Stimulated activated naive CD8-positive, alpha-beta T cell treated with anti-CD3 and anti-CD28 coated beads, Interleukin-15, Interleukin-2, amounts not matched to agents 100 U/mL and 50 U/mL, for 24 hours (primary cell): ENCODE results near the gene SLC25A28.
A peak's percentile ranks its signal among the peaks of the same experiment; 100 is the strongest.
"Not testable (repeated sequence)": the region's sequence is repeated elsewhere in the genome, so short reads cannot be mapped to it uniquely, and the experiment has no call there.

Experiments used
- ATAC-seq: fragments of 150-1000 bp; cut with Tn5 transposase; one replicate; pipeline ENCODE4 v1.10.0; 2021
- DNase-seq: peaks from one replicate; pipeline ENCODE4 v3.0.0; 2021

Gene SLC25A28

DNA sequence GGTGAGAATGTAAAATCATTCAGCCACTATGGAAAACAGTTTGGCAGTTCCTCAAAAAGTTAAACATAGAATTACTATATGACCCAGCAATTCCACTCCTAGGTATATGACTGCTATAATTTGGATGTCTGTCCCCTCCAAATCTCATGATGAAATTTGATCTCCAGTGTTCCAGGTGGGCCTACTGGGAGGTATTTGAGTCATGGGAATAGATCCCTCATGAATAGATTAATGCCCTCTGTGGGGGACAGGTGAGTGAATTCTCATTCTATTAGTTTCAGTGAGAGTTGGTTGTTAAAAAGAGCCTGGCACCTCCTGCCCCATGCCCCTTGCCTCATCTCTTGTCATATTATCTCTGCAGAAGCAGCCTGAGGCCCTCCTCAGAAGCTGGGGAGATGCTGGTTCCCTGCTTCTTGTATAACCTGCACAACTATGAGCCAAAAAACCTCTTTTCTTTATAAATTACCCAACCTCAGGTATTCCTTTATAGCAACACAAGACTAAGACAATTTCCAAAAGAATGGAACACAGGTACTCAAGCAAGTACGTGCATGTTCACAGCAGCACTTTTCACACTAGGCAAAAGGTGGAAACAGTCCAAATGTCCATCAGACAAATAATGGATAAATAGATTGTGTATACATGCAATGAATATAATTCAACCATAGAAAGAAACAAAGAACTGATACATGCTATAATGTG, 8.8 kb upstream of the SLC25A28 start:
- no peak for ATAC-seq

DNA sequence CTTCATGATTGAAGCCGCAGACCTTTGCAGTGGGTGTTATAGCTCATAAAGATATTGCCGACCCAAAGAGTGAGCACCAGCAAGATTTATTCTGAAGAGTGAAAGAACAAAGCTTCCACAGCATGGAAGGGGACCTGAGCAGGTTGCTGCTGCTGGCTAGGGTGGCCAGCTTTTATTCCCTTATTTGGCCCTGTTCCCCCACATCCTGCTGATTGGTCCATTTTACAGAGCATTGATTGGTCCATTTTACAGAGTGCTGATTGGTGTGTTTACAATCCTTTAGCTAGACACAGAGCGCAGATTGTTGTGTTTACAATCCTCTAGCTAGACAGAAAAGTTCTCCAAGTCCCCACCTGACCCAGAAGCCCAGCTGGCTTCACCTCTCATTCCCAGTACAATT, 4.9 kb upstream of the SLC25A28 start:
- not testable (repeated sequence) for ATAC-seq, DNase-seq

More for the DNA sequence above, 8.8 kb upstream of the SLC25A28 start:
- DNase-seq: no peak

GRCh38 chr10:99623919-99624318, 3.7 kb upstream of the SLC25A28 start:
- DNase-seq (no peak), ATAC-seq (no peak)

DNA sequence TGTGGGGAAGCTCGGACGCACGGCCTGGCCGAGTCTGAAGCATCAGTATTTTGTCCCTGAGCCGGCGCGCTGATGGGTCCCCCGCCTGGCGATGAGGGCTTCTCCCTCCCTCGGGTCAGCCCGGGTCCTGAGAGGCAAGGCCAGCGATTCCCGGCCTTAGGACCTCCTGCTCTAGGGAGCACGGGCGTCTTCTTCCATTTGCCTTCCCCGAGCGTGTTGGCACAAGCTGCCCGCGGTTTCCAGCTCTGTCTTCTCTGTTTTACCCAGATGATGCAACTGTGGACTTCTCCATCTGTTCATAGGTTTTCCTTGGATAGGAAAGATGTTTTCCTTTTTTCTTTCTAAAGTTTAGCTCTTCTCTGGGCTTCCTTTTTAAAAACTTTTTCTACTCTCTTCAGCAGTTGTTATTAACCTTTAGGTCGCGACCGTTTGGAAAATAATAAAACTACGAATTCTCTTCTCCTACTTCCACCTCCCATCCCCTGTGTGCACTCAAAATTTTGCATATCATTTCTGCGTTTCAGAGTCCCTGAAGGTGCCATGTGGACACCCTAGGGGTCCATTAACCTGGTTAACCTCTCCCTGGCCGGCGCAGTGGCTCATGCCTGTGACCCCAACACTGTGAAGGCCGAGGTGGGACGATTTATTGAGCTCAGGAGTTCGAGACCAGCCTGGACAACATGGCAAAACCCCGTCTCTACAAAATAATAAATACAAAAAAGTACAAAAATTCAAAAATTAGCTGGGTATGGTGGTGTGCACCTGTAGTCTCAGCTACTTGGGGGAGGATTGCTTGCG, 1.4 kb upstream of the SLC25A28 start:
- ATAC-seq (no peak), DNase-seq (peak; percentile 16)

- DNase-seq (peak; percentile 88), ATAC-seq (peak; percentile 94)
Measured at GRCh38 chr10:99620711-99621453, 643 bp upstream of the SLC25A28 start.

GRCh38 chr10:99619090-99619800, 994 bp downstream of the SLC25A28 start:
- no peak for DNase-seq

GRCh38 chr10:99617696-99618095, 2.5 kb downstream of the SLC25A28 start:
- DNase-seq (no peak), ATAC-seq (no peak)

More at GRCh38 chr10:99619090-99619800, 994 bp downstream of the SLC25A28 start:
- ATAC-seq: no peak

- ATAC-seq: peak; percentile 9
Measured at GRCh38 chr10:99615426-99615825, 4.8 kb downstream of the SLC25A28 start.

DNA sequence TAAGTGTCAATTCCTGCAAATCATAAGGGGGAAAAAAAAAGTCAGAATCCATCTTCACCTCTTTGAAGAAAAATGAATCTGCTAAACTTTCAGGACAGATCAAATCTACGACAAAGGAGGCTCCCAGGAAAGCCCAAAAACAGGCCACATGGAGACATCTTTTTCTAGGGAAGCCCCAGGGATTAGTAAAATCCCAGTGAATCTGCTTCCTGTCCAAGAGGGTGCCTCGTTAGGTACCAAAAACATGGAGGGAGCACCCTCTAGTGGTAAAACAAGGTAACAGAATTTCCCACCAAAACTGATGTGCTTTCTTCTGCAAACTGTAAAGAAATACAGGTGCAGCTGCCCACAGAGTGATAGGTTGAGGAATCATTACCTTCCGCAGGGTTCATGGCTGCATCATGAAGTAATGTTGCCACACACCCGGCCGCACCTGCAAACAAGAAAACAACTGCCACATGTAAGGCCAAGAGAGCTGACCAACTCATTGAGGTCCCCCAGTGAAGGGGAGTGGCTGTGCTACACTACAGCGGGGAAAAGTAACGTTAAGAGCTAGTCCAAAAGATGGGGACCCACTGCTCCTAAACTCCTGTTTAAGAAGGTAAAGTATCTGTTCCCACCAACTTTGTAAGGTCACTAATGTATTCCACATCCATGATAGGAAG, 7.9 kb downstream of the SLC25A28 start:
- DNase-seq (peak; percentile 19), ATAC-seq (no peak)

More at GRCh38 chr10:99615426-99615825, 4.8 kb downstream of the SLC25A28 start:
- no peak for DNase-seq

DNA sequence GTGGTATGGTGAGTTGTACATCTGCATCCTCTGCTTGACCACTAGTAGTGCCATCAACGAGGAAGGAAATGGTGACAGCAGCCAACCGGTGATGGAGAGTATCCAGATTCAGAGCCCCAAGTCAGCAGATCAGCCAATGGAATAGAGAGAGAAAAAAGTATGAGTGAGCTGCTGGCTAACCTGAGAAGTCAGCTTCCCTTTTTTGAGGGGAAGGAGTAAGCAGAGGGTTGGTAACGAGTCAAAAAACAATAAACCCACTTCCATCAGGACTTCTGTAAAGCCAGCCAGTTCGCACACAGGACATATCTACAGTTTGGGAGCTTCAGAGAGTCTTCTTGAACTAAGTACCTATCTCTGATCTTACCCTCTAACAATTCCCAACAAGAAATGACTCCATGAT, 8.9 kb downstream of the SLC25A28 start:
- DNase-seq (no peak), ATAC-seq (no peak)

DNA sequence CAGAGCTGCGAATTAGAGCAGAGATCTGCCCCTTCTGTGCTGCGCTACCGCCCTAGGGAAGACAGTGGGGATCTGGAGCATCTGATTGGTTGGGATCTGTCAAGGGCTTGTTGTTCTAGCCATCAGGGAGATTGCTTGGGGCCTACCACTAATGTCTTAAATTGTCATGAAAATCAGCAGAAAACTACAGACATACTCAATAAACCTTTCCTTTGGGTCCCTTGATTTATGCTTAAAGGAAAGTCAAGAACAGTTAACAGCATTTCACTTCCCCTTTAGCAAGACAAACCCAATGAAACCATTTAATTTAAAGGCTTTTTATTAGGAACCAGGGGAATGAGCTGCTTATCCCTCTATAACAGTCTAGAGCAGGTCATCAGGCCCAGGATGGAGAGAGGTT, 10.0 kb downstream of the SLC25A28 start:
- DNase-seq: no peak
- ATAC-seq: no peak

DNA sequence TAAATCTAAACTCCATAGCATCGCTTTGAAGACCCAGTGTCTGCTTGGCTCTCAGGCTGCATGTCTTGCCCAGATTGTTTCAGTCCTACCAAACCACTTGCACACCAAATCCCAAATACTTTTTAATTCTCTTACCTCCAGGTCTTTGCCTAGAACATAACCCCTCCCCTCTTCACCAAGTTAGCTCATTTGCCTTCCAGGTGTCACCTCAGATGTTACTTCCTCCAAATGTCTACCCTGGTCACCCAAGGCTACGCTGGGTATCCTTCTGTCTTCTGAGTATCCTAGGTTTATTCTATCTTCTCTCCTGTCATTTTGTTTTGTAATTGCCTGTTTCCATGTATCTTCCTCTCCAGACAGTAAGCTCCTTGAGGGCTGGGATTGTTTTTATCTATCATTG, 11.1 kb downstream of the SLC25A28 start:
- no peak for ATAC-seq
- no peak for DNase-seq

DNA sequence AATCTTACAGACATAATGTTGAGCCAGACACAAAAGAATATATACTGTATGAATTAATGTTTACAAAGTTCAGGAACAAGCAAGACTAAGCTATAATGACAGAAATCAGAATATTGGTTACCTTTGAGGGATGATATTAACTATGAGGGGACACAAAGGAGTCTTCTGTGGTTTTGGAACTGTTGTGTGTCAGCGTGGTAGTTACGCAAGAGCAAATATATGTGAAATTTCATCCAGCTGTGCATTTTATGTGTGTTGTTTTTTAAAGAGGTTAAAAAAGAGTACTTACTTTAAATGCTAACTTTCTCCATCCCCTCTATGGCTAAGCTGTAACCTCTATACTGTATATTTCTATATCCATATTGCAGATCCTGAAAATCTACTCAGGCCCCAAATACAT, 14.9 kb downstream of the SLC25A28 start:
- DNase-seq (no peak), ATAC-seq (no peak)

GRCh38 chr10:99604862-99605261, 15.4 kb downstream of the SLC25A28 start:
- no peak for ATAC-seq

GRCh38 chr10:99598781-99599509, 21.3 kb downstream of the SLC25A28 start:
- ATAC-seq (no peak), DNase-seq (no peak)

More at GRCh38 chr10:99604862-99605261, 15.4 kb downstream of the SLC25A28 start:
- DNase-seq: no peak

DNA sequence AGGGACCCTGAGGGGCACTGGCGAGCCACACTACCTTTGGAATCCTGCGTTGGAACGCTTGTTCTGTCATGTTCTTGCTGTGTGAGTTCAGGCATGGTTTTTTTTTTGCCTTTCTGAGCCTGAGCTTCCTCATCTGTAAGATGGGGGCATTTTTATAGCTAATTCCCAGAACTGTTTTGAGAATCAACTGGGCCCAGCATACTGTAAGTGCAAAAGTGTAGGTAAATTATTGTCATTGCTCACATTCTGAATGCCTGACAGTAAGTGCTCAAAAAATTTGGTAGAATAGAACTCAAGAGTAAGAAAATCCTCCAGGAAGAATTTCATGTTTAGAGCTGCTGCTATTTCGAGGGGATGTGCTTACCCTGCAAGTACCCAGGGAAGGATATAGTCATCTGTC, 22.2 kb downstream of the SLC25A28 start:
- DNase-seq (no peak), ATAC-seq (no peak)

DNA sequence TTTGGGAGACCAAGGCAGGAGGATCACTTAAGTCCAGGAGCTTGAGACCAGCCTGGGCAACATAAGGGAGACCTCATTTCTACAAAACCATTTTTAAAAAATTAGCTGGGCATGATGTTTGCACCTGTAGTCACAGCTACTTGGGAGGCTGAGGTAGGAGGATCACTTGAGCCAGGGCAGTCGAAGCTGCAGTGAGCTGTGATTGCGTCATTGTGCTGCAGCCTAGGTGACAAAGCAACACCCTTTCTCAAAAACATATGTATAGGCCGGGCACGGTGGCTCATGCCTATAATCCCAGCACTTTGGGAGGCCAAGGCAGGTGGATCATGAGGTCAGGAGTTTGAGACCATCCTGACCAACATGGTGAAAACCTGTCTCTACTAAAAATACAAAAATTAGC, 23.5 kb downstream of the SLC25A28 start:
- ATAC-seq, DNase-seq: not testable (repeated sequence)

DNA sequence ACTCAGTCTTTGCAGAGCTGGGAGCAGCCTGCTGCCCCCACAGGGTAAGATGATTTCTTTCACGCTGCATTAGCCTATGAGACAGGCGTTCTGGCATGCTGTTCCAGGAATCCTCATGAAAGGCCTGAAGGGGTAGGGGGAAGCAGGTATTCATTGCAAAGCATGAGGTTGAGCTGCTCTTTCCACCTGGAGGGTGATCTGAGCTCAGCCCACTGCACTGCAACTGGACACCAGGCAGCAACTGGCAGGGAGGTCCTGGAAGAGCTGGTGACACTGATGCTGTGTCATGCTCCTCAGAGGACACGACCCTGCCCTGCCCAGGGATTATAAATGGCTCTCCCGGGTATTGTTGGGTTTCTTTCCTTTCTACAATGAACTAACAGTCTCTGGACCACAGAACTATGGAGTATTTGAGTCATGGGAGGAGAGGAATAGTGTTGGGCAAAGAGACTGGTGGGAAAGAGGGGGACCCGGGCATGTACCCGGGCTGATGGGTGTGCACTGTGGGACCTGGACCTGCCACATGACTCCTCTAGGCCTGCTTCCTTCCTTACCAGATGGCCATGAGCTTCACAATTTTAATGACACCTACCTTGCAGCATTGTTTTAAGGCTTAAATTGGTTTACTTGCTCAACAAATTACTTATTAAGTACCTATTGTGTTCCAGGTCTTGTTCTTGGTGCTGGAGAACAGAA, 24.3 kb downstream of the SLC25A28 start:
- ATAC-seq (no peak), DNase-seq (no peak)

- ATAC-seq: no peak
Measured at GRCh38 chr10:99595236-99595635, 25.0 kb downstream of the SLC25A28 start.

DNA sequence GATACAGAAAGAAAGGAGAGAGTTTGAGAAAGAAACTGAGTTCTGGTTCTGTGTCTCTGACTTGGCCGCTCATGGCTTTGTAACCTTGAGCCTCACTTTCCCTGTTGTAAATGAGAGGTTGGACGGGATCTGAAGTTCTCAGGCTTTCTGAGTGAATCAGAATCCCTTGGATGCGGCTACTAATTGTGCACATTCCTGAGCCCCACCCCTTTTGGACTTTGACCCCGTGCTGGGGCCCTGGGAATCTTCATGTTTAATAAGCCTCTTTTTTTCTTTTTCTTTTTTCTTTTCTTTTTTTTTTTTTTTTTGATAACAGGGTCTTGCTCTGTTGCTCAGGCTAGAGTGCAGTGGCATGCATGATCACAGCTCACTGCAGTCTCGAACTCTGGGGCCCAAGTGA, 26.9 kb downstream of the SLC25A28 start:
- ATAC-seq (no peak), DNase-seq (no peak)

More at GRCh38 chr10:99595236-99595635, 25.0 kb downstream of the SLC25A28 start:
- no peak for DNase-seq
